Inflammatory macrophage treated with lipopolysaccharide for 4 hours (primary cell): ENCODE measurements around the gene INPP4B.

Experiments used
- DNase-seq: peaks from one replicate; pipeline ENCODE4 v3.0.0-alpha.2; 2020

The INPP4B gene

DNA sequence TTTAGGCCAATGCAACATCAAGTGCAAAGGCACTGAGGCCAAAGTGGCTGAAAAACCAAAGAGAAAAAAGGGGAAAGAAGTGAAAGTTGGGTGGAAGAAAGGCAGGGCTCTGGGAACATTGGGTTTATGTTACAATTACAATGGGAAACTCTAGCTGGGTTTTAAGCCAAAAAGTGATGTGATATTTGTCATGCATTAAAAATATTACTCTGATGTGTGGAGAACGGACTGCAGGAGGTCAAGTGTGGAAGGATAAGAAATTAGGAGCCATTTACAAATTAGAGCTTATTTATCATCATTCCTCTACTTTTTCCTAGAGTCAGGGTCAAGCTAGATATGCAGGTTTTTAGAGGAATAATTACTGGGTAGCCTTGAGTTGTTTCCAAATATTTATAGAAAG, 516.8 kb downstream of the INPP4B start:
- DNase-seq: no peak

GRCh38 chr4:142326181-142326580, 519.9 kb downstream of the INPP4B start:
- DNase-seq: no peak

DNA sequence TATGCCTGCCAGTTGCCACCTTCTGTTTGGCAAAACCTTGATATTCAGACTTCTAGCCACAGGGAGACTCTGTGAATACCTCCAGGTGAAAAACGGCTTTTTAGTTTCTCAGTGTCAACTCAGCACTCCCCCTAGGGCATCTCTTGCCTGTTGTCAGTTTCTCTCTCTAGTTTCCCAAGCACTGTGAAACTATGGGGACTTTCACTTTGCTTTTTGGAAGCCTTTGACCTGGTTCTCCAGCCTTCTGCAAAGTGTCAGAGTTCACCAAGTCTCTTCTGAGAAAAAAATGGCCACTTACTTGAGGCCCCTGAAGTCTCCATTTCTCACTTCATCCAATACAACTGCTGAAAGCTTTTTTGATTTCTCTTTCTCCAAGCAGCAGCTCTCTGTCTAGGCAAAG, 521.5 kb downstream of the INPP4B start:
- no peak for DNase-seq

GRCh38 chr4:142322996-142323395, 523.1 kb downstream of the INPP4B start:
- DNase-seq: no peak

GRCh38 chr4:142318280-142318679, 527.8 kb downstream of the INPP4B start:
- no peak for DNase-seq

GRCh38 chr4:142316913-142317312, 529.2 kb downstream of the INPP4B start:
- no peak for DNase-seq

- no peak for DNase-seq
Observed at GRCh38 chr4:142316025-142316424, 530.1 kb downstream of the INPP4B start.

- no peak for DNase-seq
Observed at GRCh38 chr4:142314686-142315085, 531.4 kb downstream of the INPP4B start.

DNA sequence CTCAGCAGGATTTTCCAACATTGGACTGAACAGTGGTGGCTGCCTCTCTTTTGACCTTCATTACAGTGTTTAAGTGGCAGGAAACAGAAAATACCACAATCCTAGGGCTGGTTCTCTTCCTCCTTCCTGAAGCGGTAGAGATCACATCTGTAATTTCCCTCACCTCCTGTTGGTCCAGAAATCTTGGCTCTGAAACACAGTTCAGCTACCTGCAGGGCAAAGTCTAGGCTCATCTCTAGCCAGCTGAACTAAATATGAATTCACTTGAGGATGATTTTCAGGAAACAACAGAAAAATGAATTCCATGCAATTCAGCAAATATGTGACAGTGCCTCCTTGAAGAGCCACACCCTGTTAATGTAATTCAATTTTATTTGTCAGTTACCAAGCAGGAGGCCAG, 531.9 kb downstream of the INPP4B start:
- DNase-seq: no peak

DNA sequence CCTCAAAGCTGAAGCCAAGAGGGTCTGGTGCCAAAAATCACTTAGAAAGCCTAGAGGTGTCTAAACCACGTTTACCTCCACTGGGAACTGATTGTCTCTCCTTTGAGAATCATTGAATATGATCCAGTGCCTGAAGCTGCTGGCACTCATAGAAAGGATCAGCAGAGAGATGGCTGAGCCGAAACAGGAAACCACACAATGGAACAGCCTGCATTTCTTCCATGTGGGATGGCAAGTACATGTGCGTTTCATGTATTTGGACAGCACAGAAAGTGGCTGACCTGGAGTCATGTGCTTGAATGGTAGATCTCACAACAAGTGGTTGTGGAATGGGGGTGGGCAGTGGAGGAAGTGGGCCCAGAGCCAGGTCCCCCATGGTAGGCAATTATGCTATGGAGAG, 533.7 kb downstream of the INPP4B start:
- no peak for DNase-seq

- no peak for DNase-seq
Observed at GRCh38 chr4:142311916-142312315, 534.2 kb downstream of the INPP4B start.

- no peak for DNase-seq
Observed at GRCh38 chr4:142309772-142310171, 536.3 kb downstream of the INPP4B start.

DNA sequence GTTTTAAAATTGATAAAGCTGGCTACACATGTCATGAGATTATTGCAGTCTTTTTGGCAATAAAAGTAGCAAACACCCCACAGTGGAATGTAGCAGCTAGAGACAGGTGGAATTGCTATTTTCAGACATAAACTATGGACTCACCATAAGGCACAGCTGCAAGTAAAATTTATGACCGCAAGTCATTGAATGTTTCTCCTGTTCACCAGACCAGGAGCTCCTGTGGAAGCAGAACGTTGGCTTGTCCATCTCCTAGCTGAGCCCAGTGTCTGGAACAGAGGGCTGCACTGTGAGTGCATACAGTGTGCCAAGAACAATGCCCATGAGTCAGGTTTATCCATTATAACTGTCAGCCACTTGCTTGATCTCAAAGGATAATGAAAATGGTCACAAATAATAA, 538.2 kb downstream of the INPP4B start:
- DNase-seq: no peak

DNA sequence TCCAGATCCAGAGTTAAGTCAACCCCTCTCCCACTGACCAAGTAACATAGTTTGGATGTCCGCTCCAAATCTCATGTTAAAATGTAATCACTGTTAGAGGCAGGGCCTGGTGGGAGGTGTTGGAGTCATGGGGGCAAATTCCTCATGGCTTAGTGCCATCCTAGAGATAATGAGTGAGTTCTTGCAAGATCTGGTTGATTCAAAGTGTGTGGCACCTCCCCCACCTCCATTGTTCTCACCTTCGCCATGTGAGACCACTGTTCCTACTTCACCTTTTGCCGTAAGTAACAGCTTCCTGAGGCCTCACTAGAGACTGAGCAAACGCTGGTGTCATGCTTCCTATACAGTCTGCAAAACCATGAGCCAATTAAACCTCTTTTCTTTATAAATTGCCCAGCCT, 548.8 kb downstream of the INPP4B start:
- DNase-seq: no peak

DNA sequence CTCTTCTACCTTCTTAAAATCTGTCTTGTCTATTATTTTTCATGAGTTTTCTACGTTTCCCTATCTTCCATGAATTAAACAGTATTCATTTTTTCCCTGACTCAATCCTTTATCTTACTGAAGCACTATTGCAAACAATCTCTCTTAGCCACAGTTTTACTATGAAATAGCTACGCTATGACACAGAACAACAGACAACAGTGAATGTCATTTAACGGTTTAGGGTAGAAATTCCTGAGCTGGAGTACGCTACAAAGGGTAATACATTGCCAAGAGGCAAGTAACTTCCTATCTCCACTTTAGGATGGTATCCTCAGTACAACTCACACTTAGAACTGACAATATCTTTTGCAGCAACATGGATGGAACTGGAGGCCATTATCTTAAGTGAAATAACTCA, 552.6 kb downstream of the INPP4B start:
- DNase-seq: no peak

DNA sequence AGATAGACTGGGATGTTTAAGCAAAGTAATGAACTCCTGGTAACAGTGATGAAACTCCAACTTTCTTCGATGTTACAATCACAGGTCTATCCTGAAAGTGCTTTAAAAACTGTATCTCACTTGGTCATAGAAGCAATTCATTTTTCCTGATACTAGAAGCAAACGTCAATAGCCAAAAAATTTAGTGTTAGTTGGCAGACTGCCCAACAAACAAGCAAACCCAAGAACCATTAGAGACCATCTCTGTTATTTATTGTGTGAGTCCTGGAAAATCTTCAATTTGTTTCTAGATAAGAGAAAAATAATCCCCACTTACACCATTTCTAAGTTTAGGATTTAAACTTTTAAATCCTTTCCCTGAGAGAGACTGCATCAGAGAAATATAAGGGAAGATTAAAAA, 553.9 kb downstream of the INPP4B start:
- no peak for DNase-seq

GRCh38 chr4:142291299-142292050, 554.6 kb downstream of the INPP4B start:
- DNase-seq: no peak

DNA sequence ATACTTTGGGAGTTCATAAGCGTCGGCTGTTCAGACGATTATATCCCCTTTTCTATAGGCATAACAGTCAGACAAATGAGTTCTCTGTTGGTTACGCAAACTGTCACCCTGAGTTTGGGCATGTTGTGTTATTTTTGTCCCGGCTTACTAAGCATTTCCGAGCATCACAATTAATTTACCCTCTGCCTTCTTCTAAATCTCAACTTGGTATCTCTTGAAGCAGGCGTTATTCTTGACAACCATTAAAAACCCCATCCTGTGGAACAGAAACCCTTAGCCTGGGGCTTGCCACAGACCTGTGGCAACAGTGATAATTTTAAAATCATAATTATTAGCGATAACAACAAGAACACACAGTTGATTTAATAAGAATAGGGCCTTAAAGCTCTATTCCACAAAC, 558.7 kb downstream of the INPP4B start:
- DNase-seq: no peak

DNA sequence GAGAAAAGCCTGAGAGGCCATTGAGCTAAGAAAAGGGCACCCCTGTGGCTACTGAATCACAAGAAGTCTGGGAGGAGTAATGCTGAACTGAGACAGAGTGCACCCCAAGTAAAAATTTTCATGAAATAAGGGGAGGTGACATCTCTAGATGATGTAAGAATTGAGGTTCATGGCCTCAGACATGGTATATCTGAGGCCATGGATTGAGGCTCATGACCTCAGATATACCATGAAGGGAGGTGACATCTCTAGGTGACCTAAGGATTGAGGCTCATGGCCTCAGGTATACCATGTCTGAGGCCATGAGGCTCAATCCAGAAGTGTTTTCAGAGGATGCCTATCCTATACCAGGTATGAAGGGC, 560.9 kb downstream of the INPP4B start:
- no peak for DNase-seq

DNA sequence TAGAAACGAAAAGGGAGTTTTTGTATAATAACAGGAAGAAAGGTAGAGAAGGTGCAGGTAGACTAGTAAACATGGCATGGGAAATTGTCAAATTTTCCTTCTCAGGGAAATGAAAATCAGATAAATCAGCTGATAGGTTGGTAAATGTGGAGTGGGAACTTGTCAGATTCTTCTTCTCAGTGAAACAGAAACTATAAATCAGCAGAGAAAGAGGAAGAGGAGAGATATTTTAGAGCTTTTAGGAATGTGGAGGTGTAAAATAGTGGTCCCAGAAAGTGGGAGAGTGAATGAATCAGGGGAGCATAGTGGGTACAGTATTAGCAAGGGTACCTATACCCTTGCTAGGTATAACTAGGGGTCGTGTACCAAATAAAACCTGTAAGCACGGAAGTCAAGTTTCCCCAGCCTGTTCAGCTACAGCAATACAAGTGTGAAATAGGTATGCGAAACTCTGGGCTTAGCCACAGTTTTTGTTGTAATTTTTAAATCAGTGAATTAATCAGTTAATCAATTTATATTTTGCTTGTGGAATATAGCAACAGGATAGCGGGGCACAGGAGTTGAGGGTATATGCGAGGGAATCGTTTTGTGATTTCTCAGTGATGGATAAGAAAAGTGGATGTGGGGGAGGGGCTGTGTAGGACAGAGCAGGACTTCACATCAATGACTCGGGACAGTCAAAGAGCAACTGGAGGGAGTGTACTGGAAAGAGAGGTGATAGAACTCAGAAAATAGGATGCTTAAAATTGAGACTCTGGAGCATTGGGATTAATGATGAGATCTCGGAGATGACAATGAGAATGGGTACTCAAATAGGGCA, 561.5 kb downstream of the INPP4B start:
- peak; percentile 13 for DNase-seq

- peak; percentile 26 for DNase-seq
Observed at GRCh38 chr4:142282870-142283431, 563.1 kb downstream of the INPP4B start.

GRCh38 chr4:142281999-142282398, 564.1 kb downstream of the INPP4B start:
- DNase-seq: no peak

GRCh38 chr4:142278663-142279062, 567.4 kb downstream of the INPP4B start:
- no peak for DNase-seq

DNA sequence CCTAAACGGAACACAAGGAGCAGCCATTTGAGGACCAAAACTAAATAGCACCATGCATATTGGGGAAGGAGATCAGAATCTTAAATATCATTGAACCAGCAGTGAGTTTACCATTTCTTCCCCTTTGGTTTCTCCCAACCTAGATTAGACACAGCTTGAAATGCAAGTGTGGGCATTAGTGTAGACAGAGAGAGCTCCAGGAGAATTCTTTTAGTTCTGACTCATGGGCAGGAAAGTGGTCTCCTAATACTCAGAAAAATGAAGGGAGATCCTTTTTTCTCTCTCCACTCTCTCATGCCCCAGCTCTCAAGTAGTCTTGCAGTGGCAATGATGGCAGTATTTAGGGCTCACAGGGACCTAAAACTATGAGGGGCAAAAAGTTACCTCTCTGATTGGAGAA, 567.9 kb downstream of the INPP4B start:
- no peak for DNase-seq
